Effector memory CD8-positive, alpha-beta T cell (primary cell): ENCODE results near the gene FRAS1.
"Not testable (repeated sequence)": the region's sequence is repeated elsewhere in the genome, so short reads cannot be mapped to it uniquely, and the experiment has no call there.

Experiments used
- ATAC-seq: fragments of 150-1000 bp; cut with Tn5 transposase; replicated peaks from 2 replicates; pipeline ENCODE4 v1.10.0; 2021; ENCODE audit warnings: mild to moderate bottlenecking, moderate library complexity
- DNase-seq, 3 experiments: peaks; one replicate each; pipeline ENCODE4 v3.0.0; 2021
- H3K27ac Mint-ChIP-seq, 2 donors: one replicate each; pipeline ENCODE4 v1.8.0; 2022; ENCODE audit warnings: mild to moderate bottlenecking in 2 of 2, mixed read lengths in 2 of 2, moderate library complexity in 2 of 2
- H3K27me3 Mint-ChIP-seq, 2 donors: one replicate each; pipeline ENCODE4 v1.8.0; 2022; ENCODE audit warnings: mixed read lengths in 2 of 2
- H3K36me3 Mint-ChIP-seq: one replicate; pipeline ENCODE4 v1.8.0; 2022; ENCODE audit warnings: mild to moderate bottlenecking, moderate library complexity, mixed read lengths; ENCODE audit not compliant: insufficient read depth
- H3K4me1 Mint-ChIP-seq, 2 donors: one replicate each; pipeline ENCODE4 v1.8.0; 2022; ENCODE audit warnings: low read depth in 2 of 2, mixed read lengths in 2 of 2
- H3K4me3 Mint-ChIP-seq, 2 donors: one replicate each; pipeline ENCODE4 v1.8.0; 2022; ENCODE audit warnings: mild to moderate bottlenecking in 2 of 2, mixed read lengths in 2 of 2, moderate library complexity in 2 of 2
- H3K9me3 Mint-ChIP-seq, 2 donors: one replicate each; pipeline ENCODE4 v1.8.0; 2022; ENCODE audit warnings: mixed read lengths in 2 of 2

FRAS1 gene

DNA sequence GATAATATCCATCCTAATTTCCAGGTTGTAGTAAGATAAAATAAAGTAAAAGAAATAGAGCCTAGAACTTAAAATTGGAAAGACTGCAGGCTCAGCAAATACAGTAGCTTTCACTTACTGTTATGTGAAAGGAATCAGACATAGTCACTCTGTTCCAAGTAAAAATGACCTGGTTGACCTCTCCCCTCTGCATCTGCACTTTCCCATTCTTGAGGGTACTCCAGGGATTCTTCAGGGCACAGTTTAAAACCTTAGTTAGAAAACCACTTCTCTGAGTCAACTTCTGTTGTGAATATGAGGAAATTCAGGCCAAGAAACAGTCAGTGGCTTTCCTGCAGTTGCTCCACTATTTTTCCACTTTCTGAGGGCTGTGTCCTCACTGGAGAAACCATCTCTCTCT, 42.9 kb downstream of the FRAS1 start:
- Mint-ChIP-seq H3K9me3 (no peaks in the 10 kb centered on the region), H3K36me3 (no peaks in the 10 kb centered on the region)

GRCh38 chr4:78119698-78120097, 62.6 kb downstream of the FRAS1 start:
- H3K36me3 Mint-ChIP-seq: no peaks in the 10 kb centered on the region
- no peak overlapping the region for H3K27ac Mint-ChIP-seq
- no peak for DNase-seq

More for the DNA sequence above, 42.9 kb downstream of the FRAS1 start:
- Mint-ChIP-seq H3K4me1 (no peaks in the 10 kb centered on the region), H3K27ac (no peak overlapping the region), H3K4me3 (no peak overlapping the region), H3K27me3 (peaks cover 8 to 23% of the 10 kb centered on the region in 2 donors)
- no peak for DNase-seq
- ATAC-seq: no peak

GRCh38 chr4:78120144-78120880, 63.2 kb downstream of the FRAS1 start:
- no peak overlapping the region for H3K27ac Mint-ChIP-seq
- H3K4me1 Mint-ChIP-seq: no peaks in the 10 kb centered on the region
- ATAC-seq (no peak), DNase-seq (no peak)
- peaks cover 0 to 8% of the 10 kb centered on the region in 2 donors for H3K9me3 Mint-ChIP-seq
- peaks cover 5 to 13% of the 10 kb centered on the region in 2 donors for H3K27me3 Mint-ChIP-seq
- no peaks in the 10 kb centered on the region for H3K36me3 Mint-ChIP-seq
- H3K4me3 Mint-ChIP-seq: no peak overlapping the region

More at GRCh38 chr4:78119698-78120097, 62.6 kb downstream of the FRAS1 start:
- Mint-ChIP-seq H3K27me3 (peaks cover 0 to 7% of the 10 kb centered on the region in 2 donors), H3K4me3 (no peak overlapping the region), H3K4me1 (no peaks in the 10 kb centered on the region), H3K9me3 (peaks cover 0 to 8% of the 10 kb centered on the region in 2 donors)
- no peak for ATAC-seq

DNA sequence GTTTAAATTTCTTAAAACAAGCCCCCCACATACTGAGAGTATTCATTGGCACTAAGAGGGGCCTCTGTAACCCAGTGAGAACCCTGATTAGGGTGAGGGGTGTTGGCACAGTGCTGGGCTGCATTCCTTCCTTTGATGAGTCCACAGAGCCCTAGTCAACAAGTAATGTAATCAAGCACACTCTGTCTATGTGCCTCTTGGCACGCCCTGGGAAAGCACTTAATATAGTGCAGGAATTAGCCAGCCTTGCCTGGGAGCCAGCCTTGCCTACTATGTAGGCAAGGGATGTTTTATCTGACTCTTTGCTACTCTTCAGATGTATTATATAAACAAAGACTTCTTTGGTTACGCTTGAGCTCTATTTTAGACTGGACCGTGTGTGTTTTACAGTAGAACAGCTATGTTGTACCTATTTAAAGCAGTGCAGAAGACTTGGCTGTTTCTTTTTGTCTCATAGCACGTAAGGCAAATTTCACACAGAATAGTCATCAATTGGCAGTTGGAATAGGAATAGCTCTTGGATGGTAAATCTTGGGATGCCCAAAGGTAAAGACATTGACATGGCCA, 64.3 kb downstream of the FRAS1 start:
- Mint-ChIP-seq H3K27me3 (peaks cover 6 to 10% of the 10 kb centered on the region in 2 donors), H3K4me1 (no peaks in the 10 kb centered on the region), H3K4me3 (no peak overlapping the region), H3K27ac (no peak overlapping the region), H3K36me3 (no peaks in the 10 kb centered on the region), H3K9me3 (peaks cover 0 to 2% of the 10 kb centered on the region in 2 donors)
- ATAC-seq (no peak), DNase-seq (no peak)

GRCh38 chr4:78125834-78126331, 68.8 kb downstream of the FRAS1 start:
- not testable (repeated sequence) for H3K9me3 Mint-ChIP-seq, DNase-seq, H3K27ac Mint-ChIP-seq, H3K36me3 Mint-ChIP-seq, ATAC-seq, H3K4me1 Mint-ChIP-seq, H3K4me3 Mint-ChIP-seq
- H3K27me3 Mint-ChIP-seq: peaks cover 10 to 18% of the 10 kb centered on the region in 2 donors

GRCh38 chr4:78129383-78130108, 72.4 kb downstream of the FRAS1 start:
- no peaks in the 10 kb centered on the region for H3K4me1 Mint-ChIP-seq
- H3K27me3 Mint-ChIP-seq: peaks cover 10 to 36% of the 10 kb centered on the region in 2 donors
- peaks cover 0 to 4% of the 10 kb centered on the region in 2 donors for H3K9me3 Mint-ChIP-seq
- ATAC-seq (no peak), DNase-seq (no peak)
- H3K27ac Mint-ChIP-seq: no peak overlapping the region
- H3K36me3 Mint-ChIP-seq: no peaks in the 10 kb centered on the region
- H3K4me3 Mint-ChIP-seq: no peak overlapping the region

DNA sequence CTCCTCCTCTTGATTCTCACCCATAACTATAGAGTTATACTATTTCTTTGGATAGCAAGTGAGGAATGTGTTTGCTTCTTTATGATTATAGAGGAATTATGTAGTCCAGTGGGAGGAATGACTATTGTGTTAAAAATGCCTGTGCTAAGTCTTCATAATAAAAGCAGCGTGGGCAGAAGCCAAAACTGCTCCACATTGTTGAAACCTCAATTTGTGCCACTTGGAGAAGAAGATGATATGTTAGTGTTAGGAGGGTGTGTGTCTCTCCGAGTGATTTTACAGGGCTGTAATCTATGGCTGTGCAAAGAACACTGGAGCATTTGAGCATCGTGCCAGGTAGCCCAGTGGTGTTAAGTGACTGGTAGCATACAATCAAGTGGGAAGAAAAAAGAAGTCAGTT, 74.3 kb downstream of the FRAS1 start:
- no peaks in the 10 kb centered on the region for H3K4me1 Mint-ChIP-seq

DNA sequence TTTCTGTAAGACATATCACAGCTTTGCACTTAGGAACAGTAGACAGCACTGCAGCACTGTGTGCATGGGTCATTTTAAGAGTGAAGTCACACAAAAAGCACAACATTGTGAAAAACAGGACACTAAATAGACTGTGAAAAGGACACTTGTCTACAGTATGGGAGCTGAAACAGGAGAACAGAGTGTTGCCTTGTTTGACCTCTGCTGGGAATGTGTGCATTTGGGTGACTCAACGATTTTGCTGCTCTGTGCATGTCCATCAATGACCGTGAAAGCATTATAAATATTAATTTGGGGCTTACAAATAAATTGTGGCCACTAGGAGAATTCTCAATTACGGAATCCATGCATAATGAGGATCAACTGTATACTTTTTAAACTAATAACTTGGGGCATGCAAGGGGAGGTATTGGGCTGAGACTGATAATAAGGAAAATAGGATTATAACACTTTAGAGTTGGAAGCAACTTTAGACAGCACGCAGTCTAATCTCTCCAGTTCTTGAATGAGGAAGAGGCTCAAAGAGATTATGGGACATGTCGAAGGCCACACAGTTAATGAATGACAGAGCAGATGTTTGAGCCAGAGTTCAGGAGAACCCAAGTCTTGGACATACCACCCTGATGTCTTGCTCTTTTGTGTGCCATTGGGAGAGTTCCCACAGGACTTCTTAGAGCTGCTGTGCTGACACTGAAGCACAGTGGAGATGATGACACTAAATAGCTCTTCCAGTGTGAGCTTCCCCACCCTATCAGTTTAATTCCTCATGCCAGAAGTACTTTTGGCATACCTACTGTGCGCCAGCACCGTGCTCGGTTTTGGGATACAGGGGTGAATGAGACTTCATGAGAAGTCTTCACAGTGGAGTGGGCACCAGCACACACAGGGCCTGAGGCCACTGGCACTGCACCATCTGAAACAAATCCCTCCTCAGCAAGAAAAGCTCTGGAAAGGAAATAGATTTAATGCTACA, 79.3 kb downstream of the FRAS1 start:
- H3K36me3 Mint-ChIP-seq: no peaks in the 10 kb centered on the region
- DNase-seq (no peak), ATAC-seq (no peak)
- H3K27me3 Mint-ChIP-seq: peaks cover 20 to 32% of the 10 kb centered on the region in 2 donors
- peaks cover 0 to under 1% of the 10 kb centered on the region in 2 donors for H3K9me3 Mint-ChIP-seq
- no peaks in the 10 kb centered on the region for H3K4me1 Mint-ChIP-seq
- H3K27ac Mint-ChIP-seq: no peak overlapping the region
- no peak overlapping the region for H3K4me3 Mint-ChIP-seq

More for the DNA sequence above, 74.3 kb downstream of the FRAS1 start:
- DNase-seq (no peak), ATAC-seq (no peak)
- peaks cover 0 to 29% of the 10 kb centered on the region in 2 donors for H3K27me3 Mint-ChIP-seq
- H3K27ac Mint-ChIP-seq: no peak overlapping the region
- H3K9me3 Mint-ChIP-seq: peaks cover 0 to 4% of the 10 kb centered on the region in 2 donors
- no peak overlapping the region for H3K4me3 Mint-ChIP-seq
- H3K36me3 Mint-ChIP-seq: no peaks in the 10 kb centered on the region

DNA sequence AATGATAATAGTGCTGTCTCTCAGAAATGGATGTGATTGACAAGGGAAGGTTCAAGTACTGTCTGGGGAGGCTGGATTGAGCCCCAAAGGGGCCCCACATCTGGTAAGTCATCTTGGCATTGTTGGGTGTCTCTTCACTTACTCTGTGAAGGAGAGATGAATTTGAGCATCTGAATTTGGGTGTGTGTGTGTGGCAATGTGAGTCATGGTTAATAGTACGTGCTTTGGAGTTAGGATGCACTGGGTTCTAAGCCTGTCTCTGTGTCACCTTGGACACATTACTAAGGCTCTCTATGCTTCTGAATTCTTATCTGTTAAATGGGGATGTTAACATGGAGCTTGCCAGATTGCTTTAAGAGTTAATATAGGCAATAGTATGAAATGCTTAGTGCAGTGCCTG, 80.4 kb downstream of the FRAS1 start:
- no peak for DNase-seq
- Mint-ChIP-seq H3K27me3 (peaks cover 25 to 28% of the 10 kb centered on the region in 2 donors), H3K4me3 (no peak overlapping the region), H3K9me3 (peaks cover 0 to 7% of the 10 kb centered on the region in 2 donors), H3K36me3 (no peaks in the 10 kb centered on the region), H3K4me1 (no peaks in the 10 kb centered on the region), H3K27ac (no peak overlapping the region)
- ATAC-seq: no peak

DNA sequence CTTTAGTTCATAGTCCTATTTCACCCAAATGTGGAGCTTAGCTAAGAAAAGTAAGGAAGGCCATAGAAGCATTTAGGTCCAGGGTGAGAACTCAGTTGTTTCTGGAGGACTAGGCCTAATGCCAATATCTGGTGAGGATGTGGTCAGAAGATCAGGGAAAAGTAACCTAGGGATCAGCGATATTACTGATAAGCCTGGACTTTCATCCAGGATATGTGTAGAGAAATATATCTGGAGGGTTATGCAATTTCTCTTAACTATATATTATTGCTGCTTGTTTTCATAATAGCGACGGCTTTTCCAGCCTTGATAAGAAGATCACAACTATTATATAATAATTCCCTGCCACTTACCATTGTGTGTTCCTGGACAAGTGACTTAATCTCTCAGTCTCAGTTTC, 81.1 kb downstream of the FRAS1 start:
- H3K9me3 Mint-ChIP-seq: peaks cover 0 to 7% of the 10 kb centered on the region in 2 donors
- H3K36me3 Mint-ChIP-seq: no peaks in the 10 kb centered on the region
- DNase-seq (no peak), ATAC-seq (no peak)
- no peak overlapping the region for H3K4me3 Mint-ChIP-seq
- H3K27me3 Mint-ChIP-seq: peaks cover 21 to 25% of the 10 kb centered on the region in 2 donors
- H3K4me1 Mint-ChIP-seq: no peaks in the 10 kb centered on the region
- H3K27ac Mint-ChIP-seq: no peak overlapping the region

GRCh38 chr4:78143634-78144033, 86.5 kb downstream of the FRAS1 start:
- Mint-ChIP-seq H3K9me3 (peaks cover 0 to 8% of the 10 kb centered on the region in 2 donors), H3K36me3 (peaks cover 2% of the 10 kb centered on the region), H3K27ac (no peak overlapping the region), H3K4me1 (no peaks in the 10 kb centered on the region), H3K27me3 (peaks cover 11 to 21% of the 10 kb centered on the region in 2 donors), H3K4me3 (no peak overlapping the region)
- DNase-seq (no peak), ATAC-seq (no peak)

GRCh38 chr4:78145008-78145407, 87.9 kb downstream of the FRAS1 start:
- Mint-ChIP-seq H3K9me3 (peaks cover 0 to 8% of the 10 kb centered on the region in 2 donors), H3K4me1 (no peaks in the 10 kb centered on the region), H3K36me3 (peaks cover 2% of the 10 kb centered on the region), H3K27me3 (peaks cover 11 to 15% of the 10 kb centered on the region in 2 donors), H3K27ac (no peak overlapping the region), H3K4me3 (no peak overlapping the region)
- DNase-seq (no peak), ATAC-seq (no peak)
